ENCODE results near the gene ST8SIA4.

DNA sequence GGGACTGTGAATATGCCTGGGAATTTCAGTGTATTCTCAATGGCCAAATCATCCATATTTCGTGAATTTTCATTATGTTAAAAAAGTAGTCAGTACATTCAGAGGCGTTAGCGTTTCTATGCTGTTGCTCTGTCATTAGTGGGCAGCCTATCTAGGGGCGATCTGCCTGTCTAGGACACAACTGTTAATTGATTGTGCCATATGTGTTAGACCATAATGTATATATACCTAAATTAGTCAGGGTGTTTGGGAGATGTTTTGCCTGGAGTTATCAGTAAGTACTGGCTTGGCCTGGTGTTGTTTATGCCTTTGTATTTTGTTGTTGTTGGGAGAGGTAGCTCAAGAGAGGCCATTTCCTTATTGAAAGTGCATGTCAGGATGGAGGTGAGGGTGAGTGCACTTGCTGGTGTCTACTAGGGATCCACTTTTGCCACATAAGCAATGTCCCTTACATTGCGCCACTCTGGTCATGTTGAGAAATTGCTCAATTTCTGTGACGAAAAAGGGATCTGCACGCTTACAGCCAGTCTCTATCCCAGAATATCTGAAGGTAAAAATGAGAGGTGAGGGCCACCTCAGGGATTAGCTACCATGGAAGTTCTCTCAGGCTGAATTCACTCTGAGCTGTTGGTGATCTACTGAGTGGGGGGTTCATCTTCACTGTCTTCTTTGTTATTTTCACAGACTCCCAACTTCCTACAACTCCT lies 123.3 kb downstream of the ST8SIA4 start:
- TF ChIP-seq, protein P1, sequence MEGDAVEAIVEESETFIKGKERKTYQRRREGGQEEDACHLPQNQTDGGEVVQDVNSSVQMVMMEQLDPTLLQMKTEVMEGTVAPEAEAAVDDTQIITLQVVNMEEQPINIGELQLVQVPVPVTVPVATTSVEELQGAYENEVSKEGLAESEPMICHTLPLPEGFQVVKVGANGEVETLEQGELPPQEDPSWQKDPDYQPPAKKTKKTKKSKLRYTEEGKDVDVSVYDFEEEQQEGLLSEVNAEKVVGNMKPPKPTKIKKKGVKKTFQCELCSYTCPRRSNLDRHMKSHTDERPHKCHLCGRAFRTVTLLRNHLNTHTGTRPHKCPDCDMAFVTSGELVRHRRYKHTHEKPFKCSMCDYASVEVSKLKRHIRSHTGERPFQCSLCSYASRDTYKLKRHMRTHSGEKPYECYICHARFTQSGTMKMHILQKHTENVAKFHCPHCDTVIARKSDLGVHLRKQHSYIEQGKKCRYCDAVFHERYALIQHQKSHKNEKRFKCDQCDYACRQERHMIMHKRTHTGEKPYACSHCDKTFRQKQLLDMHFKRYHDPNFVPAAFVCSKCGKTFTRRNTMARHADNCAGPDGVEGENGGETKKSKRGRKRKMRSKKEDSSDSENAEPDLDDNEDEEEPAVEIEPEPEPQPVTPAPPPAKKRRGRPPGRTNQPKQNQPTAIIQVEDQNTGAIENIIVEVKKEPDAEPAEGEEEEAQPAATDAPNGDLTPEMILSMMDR (IDR thresholded peaks at IDR 0.05) = no peak
- TF ChIP-seq POLR2A (IDR thresholded peaks at IDR 0.05) = no peak
